Left ventricle myocardium inferior (tissue), 1 donor: ENCODE measurements around the gene HSH2D. TPM values are rescaled to one million over a fixed set of nuclear protein-coding genes. Genes with fewer than 3 reads are reported as not detected.

Source experiments
- DNase-seq: peaks from one replicate; pipeline ENCODE4 v3.0.0-alpha.2; 2020
- H3K27ac ChIP-seq: fragments of 200-600 bp; replicated peaks from 2 replicates; pipeline ENCODE4 v1.8.0; 2021
- H3K27me3 ChIP-seq: fragments of 200-600 bp; 2 replicates; pipeline ENCODE4 v1.8.0; 2021; ENCODE audit warnings: low read depth
- H3K36me3 ChIP-seq: fragments of 200-600 bp; 2 replicates; pipeline ENCODE4 v1.8.0; 2021
- H3K4me1 ChIP-seq: fragments of 200-600 bp; 2 replicates; pipeline ENCODE4 v1.8.0; 2021
- H3K4me3 ChIP-seq: fragments of 200-600 bp; 2 replicates; pipeline ENCODE4 v1.8.0; 2021; ENCODE audit warnings: mild to moderate bottlenecking, moderate library complexity
- H3K9me3 ChIP-seq: fragments of 200-600 bp; replicated peaks from 2 replicates; pipeline ENCODE4 v1.8.0; 2021
- intact Hi-C: fragments of 100-400 bp; cut with micrococcal nuclease; formaldehyde crosslinking; loops from one replicate; pipeline ENCODE4 v1.11.0; 2022
- total RNA-seq: library from RNA; stranded (reverse); fragmentation: NEBNext Ultra II Directional; extraction: Animal tissue kit (Norgen Biotek cat#: 25700); gene quantifications from one replicate; pipeline ENCODE4 v1.2.1, GENCODE V29; 2021
- TF ChIP-seq, protein P1 (sequence below): fragments of 200-600 bp; IDR thresholded peaks from 2 replicates; pipeline ENCODE4 v1.8.0; 2021; ENCODE audit warnings: antibody characterized with exemption, mild to moderate bottlenecking, borderline replicate concordance
- donor health status: DM: no; HTN: yes; CAD: no; lungs with severe emphysema.

HSH2D gene
- total RNA-seq, 1 donor from 2014 or later: 0.16 TPM

DNA sequence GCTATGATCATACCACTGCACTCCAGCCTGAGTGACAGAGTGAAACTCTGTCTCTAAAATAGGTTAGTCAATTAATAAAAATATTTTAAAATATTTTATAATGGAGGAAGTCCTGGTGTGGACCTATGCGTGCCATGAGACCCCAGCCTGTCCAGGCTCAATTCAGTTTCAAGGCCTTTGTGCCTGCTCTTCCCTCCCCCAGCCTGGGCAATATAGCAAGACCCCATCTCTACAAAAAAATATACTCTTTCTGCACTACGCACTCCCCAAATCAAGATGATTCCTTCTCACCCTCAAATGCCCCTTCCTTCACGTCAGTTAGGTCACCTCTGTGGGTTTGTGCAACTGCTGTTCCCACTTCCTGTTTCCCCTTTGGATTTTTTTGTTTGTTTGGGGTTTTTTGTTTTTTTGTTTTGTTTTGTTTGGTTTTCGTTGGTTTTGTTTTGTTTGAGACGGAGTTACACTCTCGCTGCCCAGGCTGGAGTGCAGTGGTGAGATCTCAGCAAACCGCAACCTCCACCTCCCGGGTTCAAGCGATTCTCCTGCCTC lies 1.4 kb upstream of the HSH2D start:
- intact Hi-C loops: no loop called here
- no peak for DNase-seq
- no peaks in the 10 kb centered on the region for H3K9me3 ChIP-seq
- no peak overlapping the region for H3K27ac ChIP-seq
- no peak overlapping the region for H3K4me3 ChIP-seq
- H3K4me1 ChIP-seq: no peaks in the 10 kb centered on the region
- TF ChIP-seq, protein P1, sequence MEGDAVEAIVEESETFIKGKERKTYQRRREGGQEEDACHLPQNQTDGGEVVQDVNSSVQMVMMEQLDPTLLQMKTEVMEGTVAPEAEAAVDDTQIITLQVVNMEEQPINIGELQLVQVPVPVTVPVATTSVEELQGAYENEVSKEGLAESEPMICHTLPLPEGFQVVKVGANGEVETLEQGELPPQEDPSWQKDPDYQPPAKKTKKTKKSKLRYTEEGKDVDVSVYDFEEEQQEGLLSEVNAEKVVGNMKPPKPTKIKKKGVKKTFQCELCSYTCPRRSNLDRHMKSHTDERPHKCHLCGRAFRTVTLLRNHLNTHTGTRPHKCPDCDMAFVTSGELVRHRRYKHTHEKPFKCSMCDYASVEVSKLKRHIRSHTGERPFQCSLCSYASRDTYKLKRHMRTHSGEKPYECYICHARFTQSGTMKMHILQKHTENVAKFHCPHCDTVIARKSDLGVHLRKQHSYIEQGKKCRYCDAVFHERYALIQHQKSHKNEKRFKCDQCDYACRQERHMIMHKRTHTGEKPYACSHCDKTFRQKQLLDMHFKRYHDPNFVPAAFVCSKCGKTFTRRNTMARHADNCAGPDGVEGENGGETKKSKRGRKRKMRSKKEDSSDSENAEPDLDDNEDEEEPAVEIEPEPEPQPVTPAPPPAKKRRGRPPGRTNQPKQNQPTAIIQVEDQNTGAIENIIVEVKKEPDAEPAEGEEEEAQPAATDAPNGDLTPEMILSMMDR: no peak
- H3K27me3 ChIP-seq: peaks cover 29% of the 10 kb centered on the region
- H3K36me3 ChIP-seq: no peaks in the 10 kb centered on the region

DNA sequence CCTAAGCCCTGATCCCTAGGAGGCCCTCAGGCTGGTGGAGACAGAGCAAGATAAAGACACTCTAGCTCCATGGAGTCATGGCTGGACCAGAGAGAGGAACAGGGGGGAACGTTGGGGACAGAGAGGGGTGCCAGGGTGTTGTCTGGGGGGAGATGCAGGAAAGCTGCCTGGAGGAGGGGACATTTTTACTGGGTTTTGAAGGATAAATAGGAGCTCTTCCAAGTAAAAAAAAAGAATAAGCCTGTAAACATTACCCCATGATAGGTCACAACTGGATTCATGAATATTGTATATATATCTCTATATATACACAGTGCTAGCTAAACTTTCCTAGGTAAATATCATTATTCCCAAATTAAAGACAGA lies 714 bp downstream of the HSH2D start:
- DNase-seq: no peak
- no peaks in the 10 kb centered on the region for H3K4me1 ChIP-seq
- no peak overlapping the region for H3K27ac ChIP-seq
- H3K36me3 ChIP-seq: no peaks in the 10 kb centered on the region
- H3K9me3 ChIP-seq: no peaks in the 10 kb centered on the region
- TF ChIP-seq, protein P1: no peak
- peaks cover 29% of the 10 kb centered on the region for H3K27me3 ChIP-seq
- no peak overlapping the region for H3K4me3 ChIP-seq
- intact Hi-C loops: no loop called here

DNA sequence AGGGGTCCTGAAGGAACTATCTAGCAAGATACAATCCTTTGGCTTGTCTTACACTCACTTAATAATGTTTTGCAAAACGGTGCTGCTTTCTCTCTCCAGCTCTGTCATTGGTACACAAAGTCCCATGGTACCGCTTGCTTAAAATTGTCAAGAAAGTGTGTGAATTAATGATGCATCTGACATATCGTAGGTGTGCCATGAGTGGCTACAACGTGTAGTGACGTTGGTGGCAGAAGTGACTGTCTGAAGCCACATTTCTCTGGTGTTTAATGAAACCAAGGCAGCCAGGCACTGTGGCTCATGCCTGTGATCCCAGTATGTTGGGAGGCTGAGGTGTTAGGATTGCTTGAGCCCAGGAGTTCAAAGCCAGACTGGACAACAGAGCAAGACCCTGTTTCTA lies 2.6 kb downstream of the HSH2D start:
- H3K36me3 ChIP-seq: no peaks in the 10 kb centered on the region
- intact Hi-C loops: no loop called here
- no peak for DNase-seq
- no peak overlapping the region for H3K4me3 ChIP-seq
- H3K27me3 ChIP-seq: peaks cover 29% of the 10 kb centered on the region
- H3K4me1 ChIP-seq: no peaks in the 10 kb centered on the region
- TF ChIP-seq, protein P1: no peak
- H3K27ac ChIP-seq: no peak overlapping the region
- no peaks in the 10 kb centered on the region for H3K9me3 ChIP-seq

DNA sequence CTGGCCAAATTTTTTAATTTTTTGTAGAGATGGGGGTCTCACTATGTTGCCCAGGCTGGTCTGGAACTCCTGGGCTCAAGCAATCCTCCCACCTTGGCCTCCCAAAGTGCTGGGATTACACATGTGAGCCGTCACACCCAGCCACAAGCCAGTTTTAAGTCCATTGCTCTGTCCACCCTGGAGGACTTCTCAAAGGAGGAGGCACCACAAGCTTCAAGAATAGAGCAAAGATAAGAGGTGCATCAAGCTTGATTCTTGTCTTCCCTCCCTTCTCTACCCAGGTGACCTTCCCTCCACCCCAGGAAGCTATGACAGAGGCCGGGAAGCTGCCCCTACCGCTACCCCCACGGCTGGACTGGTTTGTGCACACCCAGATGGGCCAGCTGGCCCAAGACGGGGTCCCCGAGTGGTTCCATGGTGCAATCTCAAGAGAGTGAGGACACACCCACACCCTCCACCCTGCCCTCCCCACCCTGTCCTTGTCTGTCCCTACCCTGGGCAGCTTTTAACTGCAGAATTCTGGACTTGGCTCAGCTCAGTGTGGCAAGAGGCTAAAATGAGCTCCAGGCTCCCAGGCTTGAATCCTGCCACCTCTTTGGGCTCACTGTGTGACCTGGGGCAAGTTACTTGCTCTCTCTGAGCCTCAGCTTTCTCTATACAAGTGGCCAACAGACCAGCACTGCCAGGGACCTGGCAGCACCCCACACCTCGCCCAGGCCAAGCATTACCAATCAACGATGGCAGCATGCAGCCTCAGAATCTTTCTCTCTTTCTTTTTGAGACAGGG lies 5.2 kb downstream of the HSH2D start:
- DNase-seq: no peak
- TF ChIP-seq, protein P1: no peak
- Histone ChIP-seq H3K4me1 (no peaks in the 10 kb centered on the region), H3K36me3 (no peaks in the 10 kb centered on the region), H3K9me3 (no peaks in the 10 kb centered on the region), H3K27ac (no peak overlapping the region), H3K27me3 (peaks cover 24% of the 10 kb centered on the region), H3K4me3 (no peak overlapping the region)
- intact Hi-C loops: no loop called here

DNA sequence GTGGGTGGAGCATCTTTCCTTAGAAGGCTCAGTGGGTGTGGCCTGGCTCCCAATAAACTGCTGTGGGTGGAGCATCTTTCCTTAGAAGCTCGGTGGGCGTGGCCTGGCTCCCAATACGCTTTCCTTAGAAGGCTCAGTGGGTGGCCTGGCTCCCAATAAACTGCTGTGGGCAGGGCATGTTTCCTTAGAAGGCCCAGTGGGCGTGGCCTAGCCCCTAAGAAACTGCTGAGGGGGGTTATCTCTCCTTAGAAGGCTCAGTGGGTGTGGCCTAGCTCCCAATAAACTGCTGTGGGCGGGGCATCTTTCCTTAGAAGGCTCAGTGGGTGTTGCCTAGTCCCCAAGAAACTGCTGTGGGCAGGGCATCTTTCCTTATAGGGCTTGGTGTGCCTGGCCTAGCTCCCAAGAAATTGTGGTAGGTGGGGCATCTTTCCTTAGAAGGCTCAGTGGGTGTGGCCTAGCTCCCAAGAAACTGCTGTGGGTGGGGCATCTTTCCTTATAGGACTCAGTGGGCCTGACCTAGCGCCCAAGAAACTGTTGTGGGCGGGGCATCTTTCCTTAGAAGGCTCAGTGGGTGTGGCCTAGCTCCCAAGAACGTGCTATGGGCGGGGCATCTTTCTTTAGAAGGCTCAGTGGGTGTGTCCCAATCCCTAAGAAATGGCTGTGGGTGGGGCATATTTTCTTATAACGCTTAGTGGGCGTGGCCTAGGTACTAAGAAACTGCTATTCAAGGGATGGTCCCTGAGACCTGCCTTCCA lies 10.3 kb downstream of the HSH2D start:
- Histone ChIP-seq H3K36me3 (no peaks in the 10 kb centered on the region), H3K9me3 (no peaks in the 10 kb centered on the region), H3K4me1 (no peaks in the 10 kb centered on the region), H3K4me3 (no peak overlapping the region), H3K27ac (no peak overlapping the region), H3K27me3 (peaks cover 18% of the 10 kb centered on the region)
- no peak for DNase-seq
- TF ChIP-seq, protein P1: no peak
- intact Hi-C loops: no loop called here
